GM06990 (cell line): ENCODE measurements around the gene ZNF106.

Experiments
- DNase-seq: peaks from one replicate; pipeline ENCODE4 v3.0.0-alpha.2; 2011; ENCODE audit not compliant: insufficient read length; ENCODE audit errors: extremely low read depth
- H3K27me3 ChIP-seq: replicated peaks from 2 replicates; pipeline ENCODE4 v1.6.0; 2011; ENCODE audit warnings: low read length; ENCODE audit not compliant: control insufficient read depth, insufficient read depth
- H3K36me3 ChIP-seq: 2 replicates; pipeline ENCODE4 v1.5.1; 2011; ENCODE audit warnings: low read length; ENCODE audit not compliant: control insufficient read depth, insufficient read depth
- H3K4me3 ChIP-seq: replicated peaks from 2 replicates; pipeline ENCODE4 v1.5.1; 2011; ENCODE audit warnings: low read depth, mild to moderate bottlenecking, control low read depth, low read length
- TF ChIP-seq, protein P1 (sequence below): IDR thresholded peaks from 2 replicates; pipeline ENCODE4 v1.5.1; 2011; ENCODE audit warnings: low read length, control low read depth, mild to moderate bottlenecking, inconsistent platforms; ENCODE audit not compliant: insufficient read depth, poor library complexity, severe bottlenecking

The ZNF106 gene

DNA sequence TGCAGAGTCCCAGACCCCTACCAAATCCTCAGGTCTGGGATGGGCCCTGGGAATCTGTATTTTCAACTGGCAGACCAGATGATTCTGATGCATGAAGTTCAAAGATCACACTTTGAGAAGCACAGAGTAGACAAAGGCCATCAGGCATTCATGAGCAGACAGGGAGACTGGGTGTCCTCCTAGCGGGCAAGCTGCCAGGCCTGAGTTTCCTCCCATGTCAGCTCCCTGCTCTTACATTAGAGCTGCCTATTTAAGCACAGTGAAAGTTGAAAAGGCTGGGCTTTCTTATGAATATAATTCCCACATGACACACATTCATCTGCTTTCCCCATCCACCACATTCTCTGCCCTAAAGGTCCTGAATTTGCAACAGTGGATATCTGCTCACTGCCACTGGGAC is 117.7 kb downstream of the ZNF106 start:
- TF ChIP-seq, protein P1, sequence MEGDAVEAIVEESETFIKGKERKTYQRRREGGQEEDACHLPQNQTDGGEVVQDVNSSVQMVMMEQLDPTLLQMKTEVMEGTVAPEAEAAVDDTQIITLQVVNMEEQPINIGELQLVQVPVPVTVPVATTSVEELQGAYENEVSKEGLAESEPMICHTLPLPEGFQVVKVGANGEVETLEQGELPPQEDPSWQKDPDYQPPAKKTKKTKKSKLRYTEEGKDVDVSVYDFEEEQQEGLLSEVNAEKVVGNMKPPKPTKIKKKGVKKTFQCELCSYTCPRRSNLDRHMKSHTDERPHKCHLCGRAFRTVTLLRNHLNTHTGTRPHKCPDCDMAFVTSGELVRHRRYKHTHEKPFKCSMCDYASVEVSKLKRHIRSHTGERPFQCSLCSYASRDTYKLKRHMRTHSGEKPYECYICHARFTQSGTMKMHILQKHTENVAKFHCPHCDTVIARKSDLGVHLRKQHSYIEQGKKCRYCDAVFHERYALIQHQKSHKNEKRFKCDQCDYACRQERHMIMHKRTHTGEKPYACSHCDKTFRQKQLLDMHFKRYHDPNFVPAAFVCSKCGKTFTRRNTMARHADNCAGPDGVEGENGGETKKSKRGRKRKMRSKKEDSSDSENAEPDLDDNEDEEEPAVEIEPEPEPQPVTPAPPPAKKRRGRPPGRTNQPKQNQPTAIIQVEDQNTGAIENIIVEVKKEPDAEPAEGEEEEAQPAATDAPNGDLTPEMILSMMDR, result no peak
- no peaks in the 10 kb centered on the region for H3K27me3 ChIP-seq
- DNase-seq, result no peak

DNA sequence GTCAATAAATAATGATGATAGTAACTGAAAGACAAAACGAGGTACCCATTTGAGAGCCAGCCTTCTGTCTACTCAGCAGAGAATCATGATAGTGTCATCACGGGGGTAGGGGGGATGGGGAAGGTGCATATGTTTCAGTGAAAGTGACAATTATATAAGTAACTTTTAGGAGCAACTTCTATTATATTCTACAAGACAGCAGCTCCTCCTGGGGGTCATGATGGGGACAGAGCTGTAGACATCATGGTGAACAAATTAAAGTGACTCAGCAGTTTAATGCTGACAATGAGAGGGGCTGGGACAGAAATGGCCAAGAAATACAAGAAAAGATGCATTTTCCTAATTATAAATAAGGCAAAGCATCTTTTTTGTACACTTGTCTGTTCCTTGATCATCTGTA is 119.8 kb downstream of the ZNF106 start:
- Histone ChIP-seq H3K27me3 (no peaks in the 10 kb centered on the region), H3K4me3 (no peak overlapping the region), H3K36me3 (no peaks in the 10 kb centered on the region)
- TF ChIP-seq, protein P1, result no peak
- no peak for DNase-seq

More for the DNA sequence above, 117.7 kb downstream of the ZNF106 start:
- H3K4me3 ChIP-seq, result no peak overlapping the region
- H3K36me3 ChIP-seq, result no peaks in the 10 kb centered on the region

DNA sequence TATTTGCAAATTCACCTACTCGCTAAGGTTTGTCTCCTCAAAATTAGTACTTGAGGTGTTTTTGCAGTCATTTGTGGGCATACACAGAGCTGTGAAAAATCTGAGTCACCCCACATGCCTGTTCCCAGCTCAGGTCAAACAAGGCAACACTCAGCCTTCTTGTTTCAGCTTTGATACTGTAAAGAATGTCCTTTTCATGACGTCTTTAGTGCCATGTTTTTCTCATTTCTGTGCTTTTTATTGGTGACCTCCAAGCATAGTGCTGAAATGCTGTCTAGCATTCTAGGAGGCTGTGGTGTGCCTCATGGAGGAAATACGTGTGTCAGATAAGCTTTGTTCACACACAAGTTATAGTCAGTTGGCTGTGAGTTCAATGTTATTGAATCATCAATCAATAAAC is 122.8 kb downstream of the ZNF106 start:
- DNase-seq, result no peak
- Histone ChIP-seq H3K27me3 (no peaks in the 10 kb centered on the region), H3K36me3 (no peaks in the 10 kb centered on the region), H3K4me3 (no peak overlapping the region)
- TF ChIP-seq, protein P1, result no peak

DNA sequence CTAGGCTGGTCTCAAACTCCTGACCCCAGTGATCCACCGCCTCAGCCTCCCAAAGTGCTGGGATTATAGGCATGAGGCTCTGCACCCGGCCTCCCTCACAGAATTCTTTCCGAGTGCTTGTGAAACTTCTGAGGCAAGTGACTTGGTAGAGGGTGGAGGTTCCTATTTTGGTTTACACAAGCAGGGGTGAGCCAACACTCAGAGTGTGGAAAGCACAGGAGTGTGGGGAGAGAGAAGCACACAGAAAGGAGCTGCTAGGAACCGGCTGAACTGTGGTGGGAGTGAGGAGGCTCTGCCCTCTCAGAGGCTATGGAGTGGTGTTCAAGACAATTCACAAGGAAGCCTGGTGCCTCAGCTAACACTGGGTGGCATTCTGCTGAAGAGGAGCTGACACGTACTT is 123.9 kb downstream of the ZNF106 start:
- Histone ChIP-seq H3K4me3 (no peak overlapping the region), H3K36me3 (no peaks in the 10 kb centered on the region), H3K27me3 (no peaks in the 10 kb centered on the region)
- no peak for DNase-seq
- TF ChIP-seq, protein P1, result no peak

DNA sequence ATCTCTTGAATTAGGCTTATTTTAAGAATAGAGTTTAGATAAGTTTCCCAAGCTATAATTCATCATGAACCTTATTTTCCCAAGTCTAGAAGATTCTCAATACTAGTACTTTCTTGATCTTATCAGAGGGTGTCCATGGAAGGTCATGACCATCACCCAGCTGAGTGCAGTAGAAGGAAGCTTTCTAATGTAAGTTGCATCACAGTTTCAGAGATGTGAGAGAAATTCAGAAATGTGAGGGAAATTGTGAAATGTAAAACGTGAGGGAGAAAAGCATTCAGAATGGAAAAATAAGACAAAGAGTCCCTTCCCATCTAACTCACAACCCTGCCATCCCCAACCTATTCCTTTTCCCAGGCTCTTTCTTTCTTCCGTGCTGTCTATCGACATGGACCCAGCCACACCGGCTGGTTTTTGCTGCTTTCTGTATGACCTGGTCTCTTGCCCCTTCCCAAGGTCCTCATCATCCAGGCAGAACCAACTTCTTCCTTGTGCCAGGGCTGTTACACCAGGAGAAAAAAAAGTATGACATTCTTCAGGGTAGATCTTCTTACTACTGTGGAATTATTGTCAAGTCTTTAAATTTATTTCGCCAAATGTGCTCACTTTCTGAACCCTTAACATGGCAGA is 124.9 kb downstream of the ZNF106 start:
- H3K36me3 ChIP-seq, result no peaks in the 10 kb centered on the region
- no peak for DNase-seq
- TF ChIP-seq, protein P1, result no peak
- H3K4me3 ChIP-seq, result no peak overlapping the region
- no peaks in the 10 kb centered on the region for H3K27me3 ChIP-seq

DNA sequence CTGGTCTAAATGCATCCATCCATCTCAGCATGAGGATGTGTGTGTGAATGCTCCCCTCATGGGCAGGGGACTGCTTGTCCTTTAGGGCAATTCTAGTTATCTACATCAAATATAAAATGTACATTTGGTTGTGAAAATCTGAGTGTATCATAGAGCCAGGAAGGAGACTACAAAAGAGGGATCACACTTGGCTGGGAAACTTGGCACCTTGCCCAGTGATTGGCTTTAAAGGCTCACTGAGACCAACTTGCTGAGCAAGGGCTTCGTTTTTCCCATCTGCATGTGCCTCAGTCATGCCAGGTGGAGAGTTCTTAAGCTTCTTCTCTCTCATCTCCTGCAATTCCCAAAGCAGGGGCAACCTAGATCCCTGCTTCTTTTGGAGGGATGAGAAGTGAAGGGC is 126.4 kb downstream of the ZNF106 start:
- TF ChIP-seq, protein P1, result no peak
- Histone ChIP-seq H3K4me3 (no peak overlapping the region), H3K27me3 (no peaks in the 10 kb centered on the region), H3K36me3 (no peaks in the 10 kb centered on the region; the same call in 1 of the 2 replicates)
- no peak for DNase-seq
